GM13977 (cell line): Measurements from ENCODE around the gene MAP3K7CL.

Source experiments
- DNase-seq: peaks from one replicate; pipeline ENCODE4 v3.0.0; 2012; ENCODE audit warnings: low spot score
- CTCF ChIP-seq: IDR thresholded peaks from 2 replicates; pipeline ENCODE4 v1.5.1; 2012; ENCODE audit warnings: mild to moderate bottlenecking, control low read depth; ENCODE audit not compliant: insufficient read depth; ENCODE audit errors: extremely low read depth, missing control alignments
- in situ Hi-C: fragments of 300-500 bp; cut with MboI; formaldehyde crosslinking; loops from one replicate; pipeline ENCODE4 v1.12.0; 2022; ENCODE audit warnings: low sequenced_read_pairs, low pct_unique_long_range_greater_than_20kb, mixed read lengths, inconsistent platforms; ENCODE audit not compliant: unreplicated experiment

MAP3K7CL gene

GRCh38 chr21:29212446-29212845 lies 82.0 kb downstream of the MAP3K7CL start:
- DNase-seq, result no peak
- TF ChIP-seq CTCF, result no peak
- in situ Hi-C loops, result no loop called here

DNA sequence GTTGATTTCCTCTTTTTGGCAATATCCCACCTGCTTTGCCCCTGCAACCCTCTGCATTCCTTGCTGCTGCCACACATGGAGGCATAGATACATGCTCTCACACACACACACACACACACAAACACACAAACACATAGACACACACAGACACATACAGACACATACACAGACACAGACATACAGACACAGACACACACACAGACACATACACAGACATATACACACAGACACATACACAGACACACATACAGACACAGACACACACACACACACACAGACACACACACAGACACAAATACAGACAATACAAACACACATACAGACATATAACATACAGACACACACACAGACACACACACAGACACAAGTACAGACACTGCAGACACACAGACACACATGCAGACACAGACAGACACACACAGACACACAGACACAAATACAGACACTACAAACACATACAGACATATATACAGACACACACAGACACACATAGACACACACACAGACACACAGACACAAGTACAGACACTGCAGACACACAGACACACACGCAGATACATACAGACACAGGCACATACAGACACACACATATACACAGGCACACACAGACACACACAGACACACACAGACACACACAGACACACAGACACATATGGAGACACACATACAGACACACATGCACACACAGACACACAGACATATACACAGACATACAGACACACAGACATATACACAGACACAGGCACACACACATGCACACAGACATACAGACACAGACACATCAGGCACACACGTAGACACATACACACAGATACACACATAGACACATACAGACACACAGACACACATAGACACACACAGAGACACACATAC lies 83.3 kb downstream of the MAP3K7CL start:
- no peak for TF ChIP-seq CTCF
- DNase-seq, result no peak
- in situ Hi-C loops, result no loop called here

DNA sequence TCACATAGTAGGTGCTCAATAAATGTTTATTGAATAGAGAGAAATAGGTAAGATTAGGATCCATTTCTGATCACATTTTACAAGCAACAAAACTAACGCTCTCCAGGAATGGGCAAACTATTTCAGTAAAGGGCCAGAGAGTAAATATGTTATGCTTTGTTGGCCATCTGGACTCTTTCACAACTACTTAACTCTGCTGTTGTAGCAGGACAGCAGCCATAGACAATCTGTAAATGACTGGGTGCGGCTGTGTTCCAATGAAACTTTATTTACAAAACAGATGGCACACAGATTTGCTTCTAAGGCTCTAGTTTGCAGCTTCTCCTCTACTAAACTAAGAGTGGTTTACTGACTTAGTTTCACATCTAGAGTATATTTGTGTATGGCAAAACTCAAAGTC lies 85.3 kb downstream of the MAP3K7CL start:
- no peak for DNase-seq
- no peak for TF ChIP-seq CTCF
- in situ Hi-C loops, result no loop called here

- TF ChIP-seq CTCF, result no peak
- in situ Hi-C loops, result no loop called here
- no peak for DNase-seq
These were observed 87.4 kb downstream of the MAP3K7CL start for GRCh38 chr21:29217818-29218291.

- in situ Hi-C loops, result no loop called here
- no peak for TF ChIP-seq CTCF
- DNase-seq, result no peak
These were observed 88.3 kb downstream of the MAP3K7CL start for GRCh38 chr21:29218749-29219148.

DNA sequence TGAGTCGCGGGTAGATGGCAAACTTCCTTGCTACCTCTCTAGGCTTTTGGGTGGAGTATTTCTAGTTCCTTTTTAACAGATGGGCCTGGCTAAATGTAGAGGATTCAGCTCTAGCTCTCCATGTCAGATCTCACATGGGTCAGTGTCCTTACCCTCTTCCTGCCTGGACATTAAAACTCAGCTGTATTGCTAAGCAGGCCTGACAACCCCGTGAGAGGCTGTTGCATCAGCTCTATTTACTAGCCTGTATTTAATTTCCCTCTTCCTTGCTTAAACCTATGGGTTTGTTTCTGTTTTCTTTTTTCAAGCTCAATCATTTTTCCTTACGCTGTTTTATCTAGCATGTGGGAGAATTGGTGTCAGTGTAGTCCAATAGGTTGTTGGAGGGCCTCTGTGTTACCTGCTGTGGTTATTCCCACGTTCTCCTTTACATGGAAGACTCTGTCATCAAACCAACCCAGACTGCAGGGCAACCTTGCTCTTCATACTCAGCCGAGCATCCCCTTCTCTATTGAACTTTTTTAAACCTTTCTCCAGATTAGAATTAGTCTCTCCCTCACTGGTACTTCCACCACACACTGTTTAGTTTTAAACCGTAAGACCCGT lies 88.8 kb downstream of the MAP3K7CL start:
- DNase-seq, result no peak
- TF ChIP-seq CTCF, result no peak
- in situ Hi-C loops, result no loop called here
